ENCODE data around the gene AQP12B.

The AQP12B gene

GRCh38 chr2:240716130-240716798, 33.6 kb upstream of the AQP12B start:
- no peak overlapping the region for H3K27ac ChIP-seq
- no peak for TF ChIP-seq CTCF (conservative IDR thresholded peaks at IDR 0.05)

GRCh38 chr2:240714747-240715725, 32.4 kb upstream of the AQP12B start:
- no peak overlapping the region for H3K27ac ChIP-seq

GRCh38 chr2:240713928-240714746, 31.5 kb upstream of the AQP12B start:
- no peak overlapping the region for H3K27ac ChIP-seq
- TF ChIP-seq CTCF (conservative IDR thresholded peaks at IDR 0.05), result no peak

More at GRCh38 chr2:240714747-240715725, 32.4 kb upstream of the AQP12B start:
- peak; percentile 15; the same call in 1 of the 2 replicates for TF ChIP-seq CTCF (conservative IDR thresholded peaks at IDR 0.05)

- TF ChIP-seq CTCF (conservative IDR thresholded peaks at IDR 0.05), result no peak
- no peak overlapping the region for H3K27ac ChIP-seq
Measured at GRCh38 chr2:240713071-240713927, 30.6 kb upstream of the AQP12B start.

GRCh38 chr2:240712121-240712520, 29.4 kb upstream of the AQP12B start:
- no peak overlapping the region for H3K27ac ChIP-seq
- no peak for TF ChIP-seq CTCF (conservative IDR thresholded peaks at IDR 0.05)

- H3K27ac ChIP-seq, result no peak overlapping the region
- no peak for TF ChIP-seq CTCF (conservative IDR thresholded peaks at IDR 0.05)
Measured at GRCh38 chr2:240711701-240712100, 29.0 kb upstream of the AQP12B start.

All from VCaP (cell line).